HUES64 (cell line): ENCODE results near the gene PGF.

ENCODE experiments used
- H3K27ac ChIP-seq: 2 replicates; pipeline ENCODE4 v1.7.0; 2013; ENCODE audit warnings: low read depth, low read length, inconsistent platforms
- H3K27me3 ChIP-seq: 2 replicates; pipeline ENCODE4 v1.6.1; 2013; ENCODE audit warnings: mild to moderate bottlenecking, low read length; ENCODE audit not compliant: insufficient read depth
- H3K36me3 ChIP-seq: 2 replicates; pipeline ENCODE4 v1.6.1; 2013; ENCODE audit warnings: mild to moderate bottlenecking, low read length; ENCODE audit not compliant: insufficient read depth
- H3K4me1 ChIP-seq: 2 replicates; pipeline ENCODE4 v1.6.1; 2013; ENCODE audit warnings: mild to moderate bottlenecking, low read length, moderate library complexity; ENCODE audit not compliant: insufficient read depth
- H3K4me3 ChIP-seq: 2 replicates; pipeline ENCODE4 v1.5.1; 2013; ENCODE audit warnings: mild to moderate bottlenecking, low read length, moderate library complexity
- H3K9ac ChIP-seq: 2 replicates; pipeline ENCODE4 v1.6.1; 2013; ENCODE audit warnings: mild to moderate bottlenecking, low read depth, low read length
- H3K9me3 ChIP-seq: 2 replicates; pipeline ENCODE4 v1.6.1; 2013; ENCODE audit warnings: low read depth, low read length; ENCODE audit not compliant: insufficient read depth
- WGBS: fragments of 150-250, 120-280 bp; methylation state at CpG from one replicate; pipeline ENCODE4 v1.1.7; 2013; ENCODE audit warnings: missing lambda C conversion rate; 5-methylcytosine and 5-hydroxymethylcytosine counted together

PGF gene

DNA sequence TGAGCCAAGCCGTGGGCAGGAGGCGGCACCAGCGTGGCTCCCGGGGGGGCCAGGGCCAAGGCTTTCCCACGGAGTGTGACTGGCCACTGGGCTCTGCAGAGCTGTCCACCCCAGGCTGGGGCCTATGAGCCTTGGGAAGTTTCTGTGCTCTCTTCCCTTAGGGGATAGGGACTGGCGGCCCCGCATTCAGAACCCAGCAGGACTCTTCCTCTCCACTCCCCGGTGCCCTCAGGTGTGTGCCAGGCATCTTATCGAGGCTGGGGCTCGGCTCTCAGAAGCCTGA, 29.6 kb upstream of the PGF start:
- Histone ChIP-seq H3K36me3 (no peaks in the 10 kb centered on the region), H3K4me3 (no peak overlapping the region), H3K27me3 (no peaks in the 10 kb centered on the region), H3K4me1 (peaks cover 16% of the 10 kb centered on the region), H3K27ac (no peak overlapping the region), H3K9me3 (no peaks in the 10 kb centered on the region), H3K9ac (no peak overlapping the region)
- WGBS, result 80% methylated on average over 10 of the region's 10 CpGs

DNA sequence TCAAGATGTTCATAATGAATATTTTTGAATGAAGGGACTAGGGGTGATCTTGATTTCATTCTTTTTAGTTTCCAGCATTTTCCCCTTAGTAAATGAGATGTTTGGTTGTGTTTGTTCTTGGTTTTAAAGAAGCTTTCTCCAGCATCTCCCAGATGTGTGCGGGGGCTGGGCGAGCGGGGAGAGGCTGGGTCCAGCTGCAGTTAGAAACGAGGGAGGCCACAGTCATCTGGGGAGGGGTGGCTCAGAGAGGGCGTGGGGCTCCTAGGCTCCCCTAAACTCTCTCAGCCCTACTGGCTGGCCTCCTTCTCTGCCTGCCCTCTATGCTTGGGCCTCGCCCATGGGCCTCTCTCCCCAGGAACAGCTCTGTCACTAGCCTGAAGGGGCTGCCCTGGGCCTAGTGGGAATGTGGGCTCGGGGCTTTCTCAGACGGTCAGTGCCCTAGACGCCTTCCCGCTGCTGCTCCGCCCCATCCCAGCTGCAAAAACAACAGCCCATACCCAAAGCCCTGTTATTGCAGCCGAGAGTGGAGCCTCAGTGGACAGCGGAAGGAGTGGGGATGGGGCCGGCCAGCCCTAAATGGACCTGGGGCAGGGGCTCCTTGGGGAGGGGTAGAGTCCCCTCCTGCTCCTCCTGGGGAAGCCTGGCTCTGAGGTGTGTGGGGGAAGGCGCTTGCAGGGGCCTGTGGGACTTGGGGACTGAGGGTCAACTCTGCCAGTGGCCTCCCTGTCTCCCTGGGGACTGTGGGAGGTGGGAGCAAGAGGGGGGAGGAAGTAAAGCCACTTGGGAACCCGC, 29.0 kb upstream of the PGF start:
- H3K9me3 ChIP-seq, result no peaks in the 10 kb centered on the region
- H3K27me3 ChIP-seq, result no peaks in the 10 kb centered on the region
- no peak overlapping the region for H3K4me3 ChIP-seq
- WGBS, result 82% methylated on average over 16 of the region's 16 CpGs
- peaks cover 21% of the 10 kb centered on the region for H3K4me1 ChIP-seq
- H3K9ac ChIP-seq, result no peak overlapping the region
- H3K27ac ChIP-seq, result no peak overlapping the region
- H3K36me3 ChIP-seq, result no peaks in the 10 kb centered on the region

DNA sequence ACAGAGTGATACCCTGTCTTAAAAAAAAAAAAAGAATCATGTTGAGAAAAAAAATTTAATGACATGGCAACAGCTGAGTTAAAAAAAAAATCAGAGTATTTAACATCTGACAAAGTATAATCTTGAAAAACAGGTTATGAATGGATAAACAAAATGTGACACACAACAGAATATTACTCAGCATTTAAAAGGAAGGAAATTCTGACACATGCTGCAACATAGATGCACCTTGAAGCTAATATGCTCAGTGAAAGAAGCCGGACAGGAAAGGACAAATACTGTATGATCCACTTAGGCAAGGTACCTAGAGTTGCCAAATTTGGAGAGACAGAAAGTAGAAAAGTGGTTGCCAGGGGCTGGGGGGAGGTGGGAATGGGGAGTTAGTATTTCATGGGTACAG, 27.9 kb upstream of the PGF start:
- H3K9me3 ChIP-seq, result no peaks in the 10 kb centered on the region
- no peak overlapping the region for H3K27ac ChIP-seq
- H3K9ac ChIP-seq, result no peak overlapping the region
- 99% methylated on average over 1 of the region's 1 CpG for WGBS
- no peak overlapping the region for H3K4me3 ChIP-seq
- H3K4me1 ChIP-seq, result peaks cover 31% of the 10 kb centered on the region
- H3K36me3 ChIP-seq, result no peaks in the 10 kb centered on the region
- no peaks in the 10 kb centered on the region for H3K27me3 ChIP-seq

DNA sequence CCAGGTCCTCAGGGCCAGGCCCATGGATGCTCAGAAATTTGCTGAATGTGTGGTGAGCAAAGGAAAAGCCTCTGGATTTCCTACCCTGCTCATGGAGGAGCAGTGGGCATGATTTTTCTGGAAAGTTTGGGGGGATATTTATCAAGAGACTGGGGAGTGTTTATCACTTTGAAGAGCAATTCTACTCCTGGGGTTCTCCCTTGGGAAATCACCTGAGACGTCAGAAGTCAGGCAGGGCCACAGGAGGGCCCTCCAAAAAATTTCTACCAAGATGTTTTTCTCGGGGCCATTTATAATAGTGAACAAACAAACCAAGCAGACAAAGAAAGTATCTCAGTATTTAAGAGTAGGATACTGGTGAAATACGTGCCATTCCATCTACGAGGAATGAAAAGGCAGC, 27.3 kb upstream of the PGF start:
- Histone ChIP-seq H3K4me3 (no peak overlapping the region), H3K9me3 (no peaks in the 10 kb centered on the region), H3K27ac (no peak overlapping the region), H3K4me1 (peaks cover 32% of the 10 kb centered on the region), H3K27me3 (no peaks in the 10 kb centered on the region), H3K9ac (no peak overlapping the region), H3K36me3 (no peaks in the 10 kb centered on the region)
- WGBS, result 91% methylated on average over 3 of the region's 4 CpGs

DNA sequence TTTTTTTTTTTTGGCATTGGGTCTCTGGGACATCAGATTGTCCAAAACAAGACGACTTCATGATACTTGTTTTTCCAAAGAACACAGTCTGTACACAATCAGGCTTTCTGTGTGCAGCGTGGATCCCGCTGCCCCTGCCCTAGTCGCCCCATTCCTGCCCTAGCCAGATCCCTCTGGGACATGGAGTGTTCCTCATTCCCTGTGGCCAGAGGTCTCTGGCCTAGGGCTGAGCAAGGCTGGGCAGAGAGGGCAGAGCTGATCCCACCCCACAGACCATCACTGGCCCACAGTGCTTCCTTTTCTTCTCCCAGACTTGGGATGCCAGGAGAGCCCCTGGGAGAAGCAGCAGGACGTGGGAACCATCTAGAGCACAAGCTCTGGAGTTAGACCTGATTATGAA, 26.4 kb upstream of the PGF start:
- 93% methylated on average over 5 of the region's 5 CpGs for WGBS

DNA sequence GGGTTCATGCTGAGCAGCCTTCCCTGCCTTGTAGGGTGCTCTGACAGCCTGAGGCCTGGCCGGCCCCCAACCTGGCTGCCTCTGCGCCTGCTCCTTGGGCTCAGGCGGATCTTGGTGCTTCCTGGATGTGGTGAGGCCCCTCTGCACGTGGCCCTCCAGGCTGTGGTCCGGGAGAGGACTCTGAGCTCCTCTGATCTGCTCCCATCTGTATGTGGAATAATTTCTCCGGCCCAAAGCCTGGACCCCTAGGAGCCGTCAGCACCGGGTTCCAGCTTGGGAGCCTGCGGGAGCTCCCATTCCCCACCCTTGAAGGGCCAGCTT, 26.0 kb upstream of the PGF start:
- H3K36me3 ChIP-seq, result no peaks in the 10 kb centered on the region
- H3K4me1 ChIP-seq, result peaks cover 32% of the 10 kb centered on the region
- no peak overlapping the region for H3K27ac ChIP-seq
- no peaks in the 10 kb centered on the region for H3K9me3 ChIP-seq
- WGBS, result 91% methylated on average over 9 of the region's 9 CpGs
- H3K27me3 ChIP-seq, result no peaks in the 10 kb centered on the region
- H3K9ac ChIP-seq, result no peak overlapping the region
- no peak overlapping the region for H3K4me3 ChIP-seq

More for the DNA sequence above, 26.4 kb upstream of the PGF start:
- no peak overlapping the region for H3K27ac ChIP-seq
- H3K4me1 ChIP-seq, result peaks cover 32% of the 10 kb centered on the region
- H3K9me3 ChIP-seq, result no peaks in the 10 kb centered on the region
- H3K4me3 ChIP-seq, result no peak overlapping the region
- no peaks in the 10 kb centered on the region for H3K27me3 ChIP-seq
- H3K36me3 ChIP-seq, result no peaks in the 10 kb centered on the region
- no peak overlapping the region for H3K9ac ChIP-seq

DNA sequence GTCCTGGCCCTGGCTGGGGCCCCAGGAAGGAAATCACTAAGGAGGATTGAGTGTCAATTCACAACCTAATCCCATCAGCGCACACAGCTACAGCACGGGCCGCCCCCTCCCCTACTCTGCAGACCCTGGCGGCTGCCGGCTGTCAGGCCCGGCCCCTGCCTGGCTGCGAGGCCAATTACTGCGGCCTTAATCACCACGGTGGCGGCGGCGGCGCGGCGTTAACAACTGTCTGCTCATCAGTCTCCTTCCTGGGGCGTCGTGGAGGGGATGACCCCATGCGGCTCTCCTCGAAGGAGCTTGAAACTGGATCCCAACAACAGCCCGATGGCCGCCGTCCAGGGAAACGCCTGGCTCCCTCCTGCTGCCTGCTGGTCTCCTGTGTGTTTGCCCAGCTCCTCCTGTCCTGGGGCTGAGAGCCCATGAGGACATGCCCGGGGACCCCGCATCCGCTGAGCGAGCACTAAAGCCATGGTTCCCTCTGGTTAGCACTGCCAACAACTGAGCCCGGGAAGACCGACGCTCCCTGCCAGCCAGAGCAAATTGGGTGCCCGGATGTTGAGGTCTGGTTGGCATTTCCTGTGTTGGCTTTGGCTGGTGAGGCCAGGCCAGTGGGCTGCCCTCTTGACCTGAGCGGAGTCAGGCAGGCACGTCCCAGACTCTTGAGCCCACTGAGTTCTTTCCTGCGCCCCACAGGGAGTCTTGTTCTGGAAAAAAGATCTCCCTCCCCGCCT, 25.5 kb upstream of the PGF start:
- H3K4me3 ChIP-seq, result no peak overlapping the region
- peaks cover 32% of the 10 kb centered on the region for H3K4me1 ChIP-seq
- no peaks in the 10 kb centered on the region for H3K36me3 ChIP-seq
- no peak overlapping the region for H3K27ac ChIP-seq
- H3K9ac ChIP-seq, result 0 out of 2 replicates have a peak overlapping the region, but pooled peaks have one; percentile 32
- WGBS, result 36% methylated on average over 35 of the region's 35 CpGs
- H3K9me3 ChIP-seq, result no peaks in the 10 kb centered on the region
- no peaks in the 10 kb centered on the region for H3K27me3 ChIP-seq

DNA sequence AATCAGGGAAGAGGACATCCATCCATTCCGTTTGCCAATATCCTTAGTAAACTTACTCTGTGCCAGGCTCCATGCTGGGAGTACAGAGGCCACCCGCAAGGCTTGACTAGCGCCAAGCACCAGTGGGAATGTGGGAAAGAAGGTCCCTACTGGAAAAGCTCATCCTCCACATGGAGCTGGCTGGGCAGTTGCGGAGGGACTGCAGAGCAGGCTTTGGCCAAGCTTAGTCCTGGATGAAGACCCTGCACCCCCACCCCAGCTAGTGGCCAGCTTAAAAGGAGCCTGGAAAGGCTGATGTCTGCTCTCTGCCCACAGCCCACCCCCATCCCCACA, 25.0 kb upstream of the PGF start:
- 85% methylated on average over 4 of the region's 4 CpGs for WGBS
- no peak overlapping the region for H3K27ac ChIP-seq

DNA sequence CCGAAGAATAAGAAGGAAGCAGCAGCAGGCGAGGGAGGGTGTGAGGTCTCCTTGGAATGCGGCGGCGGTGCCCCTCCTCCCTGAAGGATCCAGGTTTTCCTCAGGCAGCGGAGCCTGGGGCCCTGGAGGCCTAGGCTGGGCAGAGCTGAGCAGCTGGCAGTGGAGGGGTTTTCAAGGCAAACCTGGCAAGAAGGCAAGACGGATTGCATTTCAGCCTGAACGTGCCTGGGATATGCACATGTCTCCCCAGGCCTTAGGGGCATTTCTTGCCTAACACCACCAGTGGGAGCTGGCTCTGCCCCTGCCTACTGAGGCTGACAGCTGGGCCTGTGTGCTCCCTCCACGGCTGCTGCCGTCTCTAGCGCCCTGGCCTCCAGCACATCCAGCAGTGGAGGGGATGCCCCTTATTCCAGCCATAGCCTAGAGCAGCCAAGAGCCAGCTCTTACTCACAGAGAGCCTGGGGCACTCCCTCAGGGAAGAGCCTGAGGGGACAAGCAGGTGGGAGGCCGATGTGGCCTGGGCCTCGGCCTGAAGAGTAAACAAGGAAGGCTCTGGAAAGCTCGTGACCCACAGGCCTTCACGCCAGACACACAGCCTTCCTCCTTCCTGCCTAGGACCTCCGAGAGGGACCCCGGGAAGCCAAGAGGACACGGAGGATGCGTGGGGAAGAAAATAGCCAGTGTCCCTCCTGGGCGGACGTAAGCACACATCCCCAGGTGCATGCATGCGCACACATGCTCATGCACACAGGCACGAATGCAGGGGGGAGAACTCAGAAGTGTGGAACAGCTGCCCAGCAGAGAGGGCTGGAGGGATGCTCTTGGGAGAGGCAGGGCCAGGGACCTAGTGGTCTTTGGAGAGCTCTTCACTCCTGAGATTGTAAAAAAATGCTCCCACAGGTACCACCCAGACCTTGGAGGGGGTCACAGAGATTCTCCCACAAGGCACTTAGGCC, 24.3 kb upstream of the PGF start:
- H3K36me3 ChIP-seq, result no peaks in the 10 kb centered on the region
- peaks cover 34% of the 10 kb centered on the region for H3K4me1 ChIP-seq
- no peak overlapping the region for H3K9ac ChIP-seq
- 57% methylated on average over 23 of the region's 23 CpGs for WGBS
- H3K9me3 ChIP-seq, result no peaks in the 10 kb centered on the region
- H3K27ac ChIP-seq, result no peak overlapping the region
- no peak overlapping the region for H3K4me3 ChIP-seq
- no peaks in the 10 kb centered on the region for H3K27me3 ChIP-seq

More for the DNA sequence above, 25.0 kb upstream of the PGF start:
- H3K27me3 ChIP-seq, result no peaks in the 10 kb centered on the region
- no peaks in the 10 kb centered on the region for H3K9me3 ChIP-seq
- peaks cover 32% of the 10 kb centered on the region for H3K4me1 ChIP-seq
- H3K36me3 ChIP-seq, result no peaks in the 10 kb centered on the region
- no peak overlapping the region for H3K4me3 ChIP-seq
- H3K9ac ChIP-seq, result 0 out of 2 replicates have a peak overlapping the region, but pooled peaks have one; percentile 32

DNA sequence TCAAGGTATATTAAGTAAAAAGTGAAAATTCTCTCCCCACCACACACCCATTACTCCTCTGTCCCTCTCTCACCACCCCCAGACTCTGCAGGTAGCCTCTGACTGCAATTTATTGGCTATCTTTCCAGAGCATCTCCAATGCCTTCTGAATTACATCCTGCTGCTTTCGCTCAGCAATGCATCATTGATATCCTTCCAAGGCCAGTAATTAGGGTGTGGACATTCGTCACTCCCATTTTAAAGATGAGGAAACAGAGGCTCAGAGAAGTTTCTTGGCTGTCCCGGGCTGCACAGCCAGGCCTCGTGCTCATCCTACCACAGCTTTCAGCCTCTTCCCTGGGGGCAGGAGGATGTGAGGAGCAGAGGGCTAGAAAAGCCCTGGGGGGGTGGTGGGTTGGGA, 23.6 kb upstream of the PGF start:
- Histone ChIP-seq H3K9ac (no peak overlapping the region), H3K27me3 (no peaks in the 10 kb centered on the region), H3K4me1 (peaks cover 40% of the 10 kb centered on the region), H3K36me3 (no peaks in the 10 kb centered on the region), H3K27ac (no peak overlapping the region), H3K9me3 (no peaks in the 10 kb centered on the region), H3K4me3 (no peak overlapping the region)
- WGBS, result 66% methylated on average over 4 of the region's 4 CpGs

DNA sequence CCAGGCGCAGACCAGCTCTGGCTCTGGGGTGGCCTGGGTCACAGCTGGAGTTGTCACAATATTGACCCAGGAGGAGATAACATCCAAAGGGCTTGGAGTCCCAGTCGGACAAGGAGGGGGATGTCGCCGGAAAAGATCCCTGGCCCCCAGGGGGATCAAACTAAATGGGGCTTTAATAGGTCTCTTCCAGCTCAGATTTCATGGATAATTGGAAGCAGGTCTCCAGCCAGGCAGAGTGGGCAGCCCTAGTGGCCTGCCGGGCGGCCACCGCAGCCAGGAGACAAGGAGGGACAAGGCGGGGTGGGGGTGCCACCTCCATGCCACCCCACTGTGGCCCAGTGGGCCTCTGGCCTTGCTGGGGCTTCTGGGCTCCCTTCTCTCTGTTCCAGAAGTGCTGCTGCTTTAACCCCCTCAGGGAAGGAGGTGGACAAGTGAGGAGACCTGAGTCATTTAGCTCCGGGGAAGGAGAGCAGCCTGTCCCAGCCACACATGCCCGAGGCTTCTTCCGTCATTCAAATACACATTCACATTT, 23.1 kb upstream of the PGF start:
- H3K4me1 ChIP-seq, result peaks cover 45% of the 10 kb centered on the region

More for the DNA sequence above, 23.1 kb upstream of the PGF start:
- no peaks in the 10 kb centered on the region for H3K36me3 ChIP-seq
- H3K9me3 ChIP-seq, result no peaks in the 10 kb centered on the region
- H3K4me3 ChIP-seq, result no peak overlapping the region
- H3K27ac ChIP-seq, result no peak overlapping the region
- H3K27me3 ChIP-seq, result no peaks in the 10 kb centered on the region
- no peak overlapping the region for H3K9ac ChIP-seq
- 38% methylated on average over 11 of the region's 11 CpGs for WGBS
